Neuronal stem cell (in vitro differentiated cells): Measurements from ENCODE around the gene KLHL18.
"Not testable (repeated sequence)": the region's sequence is repeated elsewhere in the genome, so short reads cannot be mapped to it uniquely, and the experiment has no call there.

Source experiments
- DNase-seq: peaks from one replicate; pipeline ENCODE4 v3.0.0-alpha.2; 2013; ENCODE audit warnings: low spot score
- H2AFZ ChIP-seq: one replicate; pipeline ENCODE4 v1.6.1; 2013; ENCODE audit warnings: mild to moderate bottlenecking, low read length, inconsistent platforms
- H2AK5ac ChIP-seq: 2 replicates; pipeline ENCODE4 v1.6.1; 2013; ENCODE audit warnings: low read depth, mild to moderate bottlenecking, inconsistent platforms, low read length, moderate library complexity, mixed read lengths
- H2BK120ac ChIP-seq: 2 replicates; pipeline ENCODE4 v1.6.1; 2013; ENCODE audit warnings: low read depth, mild to moderate bottlenecking, inconsistent platforms, low read length, moderate library complexity, mixed read lengths
- H2BK12ac ChIP-seq: one replicate; pipeline ENCODE4 v1.6.1; 2013; ENCODE audit warnings: low read length, inconsistent platforms
- H2BK15ac ChIP-seq: 2 replicates; pipeline ENCODE4 v1.6.1; 2013; ENCODE audit warnings: mild to moderate bottlenecking, low read length, inconsistent platforms, mixed read lengths
- H2BK5ac ChIP-seq: one replicate; pipeline ENCODE4 v1.6.1; 2013; ENCODE audit warnings: inconsistent platforms, mild to moderate bottlenecking, low read length, moderate library complexity
- H3K14ac ChIP-seq: one replicate; pipeline ENCODE4 v1.6.1; 2013; ENCODE audit warnings: low read length, inconsistent platforms
- H3K18ac ChIP-seq: 2 replicates; pipeline ENCODE4 v1.6.1; 2013; ENCODE audit warnings: low read length, inconsistent platforms
- H3K23ac ChIP-seq: 2 replicates; pipeline ENCODE4 v1.6.1; 2013; ENCODE audit warnings: low read depth, mild to moderate bottlenecking, mixed read lengths, low read length, inconsistent platforms; ENCODE audit not compliant: poor library complexity
- H3K27ac ChIP-seq: replicated peaks from 3 replicates; pipeline ENCODE4 v1.5.1; 2013; ENCODE audit warnings: low read length, inconsistent platforms
- H3K27me3 ChIP-seq, 3 experiments: 2 replicates each; pipeline ENCODE4 v1.6.1; 2013; ENCODE audit warnings: low read length in 3 of 3, mild to moderate bottlenecking in 2 of 3, inconsistent platforms in 1 of 3, low read depth in 1 of 3, mixed read lengths in 1 of 3, moderate library complexity in 1 of 3; ENCODE audit not compliant: control insufficient read depth in 3 of 3, insufficient read depth in 3 of 3
- H3K36me3 ChIP-seq, 2 donors: replicated peaks in 1 of 2; 2 replicates each; pipeline ENCODE4 v1.6.1; 2013; ENCODE audit warnings: low read length in 2 of 2; ENCODE audit not compliant: control insufficient read depth in 2 of 2, insufficient read depth in 2 of 2
- H3K4ac ChIP-seq: 2 replicates; pipeline ENCODE4 v1.6.1; 2013; ENCODE audit warnings: inconsistent platforms, mild to moderate bottlenecking, low read length, moderate library complexity
- H3K4me1 ChIP-seq, 2 donors: 1 replicate in 1 of 2; 2 replicates in 1 of 2; pipeline ENCODE4 v1.6.1; 2013; ENCODE audit warnings: low read length in 2 of 2, low read depth in 1 of 2; ENCODE audit not compliant: control insufficient read depth in 2 of 2, insufficient read depth in 1 of 2
- H3K4me2 ChIP-seq: one replicate; pipeline ENCODE4 v1.6.1; 2013; ENCODE audit warnings: mild to moderate bottlenecking, low read length, inconsistent platforms; ENCODE audit not compliant: insufficient read depth, poor library complexity, severe bottlenecking
- H3K4me3 ChIP-seq, 2 donors: 2 replicates each; pipeline ENCODE4 v1.5.1; 2013; ENCODE audit warnings: low read length in 2 of 2, mild to moderate bottlenecking in 2 of 2, inconsistent platforms in 1 of 2, moderate library complexity in 1 of 2
- H3K79me1 ChIP-seq: one replicate; pipeline ENCODE4 v1.6.1; 2013; ENCODE audit warnings: low read depth, mild to moderate bottlenecking, inconsistent platforms, low read length, moderate library complexity
- H3K9ac ChIP-seq: one replicate; pipeline ENCODE4 v1.6.1; 2013; ENCODE audit warnings: mild to moderate bottlenecking, low read depth, low read length, inconsistent platforms; ENCODE audit not compliant: poor library complexity
- H3K9me3 ChIP-seq, 2 donors: replicated peaks in 1 of 2; 2 replicates each; pipeline versions ENCODE3 to v1.6.1; 2013; ENCODE audit warnings: low read length in 2 of 2, mild to moderate bottlenecking in 2 of 2, inconsistent platforms in 1 of 2, low read depth in 1 of 2, mixed read lengths in 1 of 2, moderate library complexity in 1 of 2; ENCODE audit not compliant: control insufficient read depth in 2 of 2, insufficient read depth in 1 of 2
- H4K8ac ChIP-seq: one replicate; pipeline ENCODE4 v1.6.1; 2013; ENCODE audit warnings: low read depth, mild to moderate bottlenecking, inconsistent platforms, low read length, moderate library complexity
- H4K91ac ChIP-seq: one replicate; pipeline ENCODE4 v1.6.1; 2013; ENCODE audit warnings: low read length, low read depth, mild to moderate bottlenecking, inconsistent platforms; ENCODE audit not compliant: poor library complexity
- WGBS, 2 donors: extraction: QIAGEN DNeasy Blood & Tissue Kit; methylation state at CpG; one replicate each; pipeline ENCODE4 v1.1.7; 2013; ENCODE audit warnings: missing lambda C conversion rate in 2 of 2, mixed read lengths in 1 of 2; ENCODE audit not compliant: insufficient read length in 2 of 2, insufficient replicate concordance in 1 of 2; ENCODE audit errors: extremely low coverage in 2 of 2; 5-methylcytosine and 5-hydroxymethylcytosine counted together

Gene KLHL18

DNA sequence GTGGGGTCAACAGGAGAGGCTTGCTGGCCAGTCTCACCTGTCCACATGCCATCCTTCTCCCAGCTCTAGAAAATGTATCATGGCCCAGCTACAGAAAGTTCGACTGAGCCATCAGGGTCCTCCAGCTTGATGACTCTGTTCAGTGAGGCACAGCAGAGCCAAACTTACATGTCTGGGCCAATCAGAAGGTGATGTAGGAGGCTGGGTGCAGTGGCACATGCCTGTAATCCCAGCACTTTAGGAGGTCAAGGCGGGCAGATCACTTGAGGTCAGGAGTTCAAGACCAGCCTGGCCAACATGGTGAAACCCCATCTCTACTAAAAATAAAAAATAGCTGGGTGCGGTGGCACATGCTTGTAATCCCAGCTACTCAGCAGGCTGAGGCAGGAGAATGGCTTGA is 31.7 kb upstream of the KLHL18 start:
- H3K23ac ChIP-seq, H3K9me3 ChIP-seq, H2AK5ac ChIP-seq, H3K36me3 ChIP-seq, H2BK120ac ChIP-seq, H3K18ac ChIP-seq, H2AFZ ChIP-seq, DNase-seq, H3K27ac ChIP-seq, H3K4ac ChIP-seq, H3K4me1 ChIP-seq, H2BK5ac ChIP-seq, H4K91ac ChIP-seq, H3K9ac ChIP-seq, H2BK12ac ChIP-seq, H3K27me3 ChIP-seq, H3K4me3 ChIP-seq, H3K79me1 ChIP-seq, H2BK15ac ChIP-seq, H3K14ac ChIP-seq, H3K4me2 ChIP-seq, H4K8ac ChIP-seq: not testable (repeated sequence)
- WGBS, 2 donors, result no CpG with 5 or more reads among the region's 3 CpGs

DNA sequence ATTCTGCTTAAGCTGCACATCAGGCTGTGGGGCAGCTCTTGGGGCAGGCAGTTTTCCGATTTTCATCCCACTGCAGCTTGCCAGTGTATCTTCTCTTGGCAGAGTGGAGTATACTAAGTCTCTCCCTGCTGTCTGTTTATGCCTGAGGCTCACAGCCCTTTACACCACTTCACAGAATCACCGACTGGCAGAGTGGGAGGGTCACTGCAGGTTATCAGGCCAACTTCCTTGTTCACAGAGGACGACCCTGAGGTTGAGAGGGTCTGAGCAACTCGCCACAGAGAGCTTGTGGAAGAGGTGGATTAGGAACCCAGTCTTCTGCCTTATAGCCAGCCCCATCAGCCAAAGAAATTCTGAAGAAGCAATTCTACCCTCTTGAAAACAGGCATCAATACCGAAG is 31.1 kb upstream of the KLHL18 start:
- H4K91ac ChIP-seq, result no peak overlapping the region
- H2BK120ac ChIP-seq, result no peak overlapping the region
- no peak overlapping the region for H3K4ac ChIP-seq
- WGBS, 2 donors, result no CpG with 5 or more reads among the region's 5 CpGs
- no peak overlapping the region for H3K4me2 ChIP-seq
- no peak overlapping the region for H3K9ac ChIP-seq
- H3K14ac ChIP-seq, result no peak overlapping the region
- H3K4me3 ChIP-seq, result no peak overlapping the region
- H2AK5ac ChIP-seq, result no peak overlapping the region
- no peak overlapping the region for H2BK5ac ChIP-seq
- H2BK15ac ChIP-seq, result no peak overlapping the region
- no peak overlapping the region for H4K8ac ChIP-seq
- H3K23ac ChIP-seq, result no peak overlapping the region
- no peaks in the 10 kb centered on the region for H3K9me3 ChIP-seq
- DNase-seq, result no peak
- peaks cover 0 to 6% (median 0%) of the 10 kb centered on the region in 3 experiments for H3K27me3 ChIP-seq
- no peaks in the 10 kb centered on the region for H3K36me3 ChIP-seq
- no peak overlapping the region for H3K27ac ChIP-seq
- no peak overlapping the region for H3K18ac ChIP-seq
- H3K4me1 ChIP-seq, result no peaks in the 10 kb centered on the region
- H3K79me1 ChIP-seq, result no peaks in the 10 kb centered on the region
- H2AFZ ChIP-seq, result peak overlapping the region; percentile 37
- H2BK12ac ChIP-seq, result no peak overlapping the region

DNA sequence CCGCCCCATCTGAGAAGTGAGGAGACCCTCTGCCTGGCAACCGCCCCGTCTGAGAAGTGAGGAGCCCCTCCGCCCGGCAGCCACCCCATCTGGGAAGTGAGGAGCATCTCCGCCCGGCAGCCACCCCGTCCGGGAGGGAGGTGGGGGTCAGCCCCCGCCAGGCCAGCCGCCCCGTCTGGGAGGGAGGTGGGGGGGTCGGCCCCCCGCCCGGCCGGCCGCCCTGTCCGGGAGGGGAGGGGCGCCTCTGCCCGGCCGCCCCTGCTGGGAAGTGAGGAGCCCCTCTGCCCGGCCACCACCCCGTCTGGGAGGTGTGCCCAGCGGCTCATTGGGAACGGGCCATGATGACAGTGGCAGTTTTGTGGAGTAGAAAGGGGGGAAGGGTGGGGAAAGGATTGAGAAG is 26.4 kb upstream of the KLHL18 start:
- H3K14ac ChIP-seq, H3K23ac ChIP-seq, H3K79me1 ChIP-seq, H4K8ac ChIP-seq, H3K4me3 ChIP-seq, H3K9ac ChIP-seq, H3K36me3 ChIP-seq, H3K4me2 ChIP-seq, H2BK12ac ChIP-seq, H2BK5ac ChIP-seq, H2AK5ac ChIP-seq, H2BK120ac ChIP-seq, H3K4me1 ChIP-seq, H3K18ac ChIP-seq, H2AFZ ChIP-seq, H4K91ac ChIP-seq, H3K27ac ChIP-seq, H3K9me3 ChIP-seq, DNase-seq, H2BK15ac ChIP-seq, H3K4ac ChIP-seq: not testable (repeated sequence)
- peaks cover 0 to 12% (median 0%) of the 10 kb centered on the region in 3 experiments for H3K27me3 ChIP-seq
- no CpG with 5 or more reads among the region's 25 CpGs for WGBS, 2 donors

DNA sequence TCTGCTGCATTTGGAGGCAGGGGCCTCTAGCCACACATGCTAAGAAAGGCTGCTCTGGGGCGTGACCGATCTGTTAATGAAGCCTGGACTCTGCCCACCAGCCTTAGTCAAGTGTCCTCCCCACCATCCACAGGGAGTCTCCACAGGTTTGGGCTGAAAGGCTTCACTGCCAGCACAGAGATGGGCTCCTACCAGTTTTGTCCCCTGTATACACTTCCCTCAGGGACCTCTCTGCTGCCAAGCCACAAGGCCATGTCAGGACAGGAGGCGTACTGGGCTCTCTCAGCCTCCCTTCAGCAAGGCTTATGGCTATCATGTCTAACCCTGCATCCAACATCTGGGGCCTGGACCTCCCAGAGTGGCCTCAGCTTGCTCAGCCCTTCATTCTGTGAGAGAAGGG is 23.6 kb upstream of the KLHL18 start:
- peak overlapping the region; percentile 11 for H2AFZ ChIP-seq
- H3K9me3 ChIP-seq, result peaks cover 0 to 1% of the 10 kb centered on the region in 2 donors
- H3K27me3 ChIP-seq, result peaks cover 0 to 10% (median 0%) of the 10 kb centered on the region in 3 experiments
- H3K4me2 ChIP-seq, result no peak overlapping the region
- H4K91ac ChIP-seq, result no peak overlapping the region
- H2BK12ac ChIP-seq, result peak overlapping the region; percentile 46
- peak overlapping the region; percentile 99 for H2BK15ac ChIP-seq
- no peaks in the 10 kb centered on the region for H3K79me1 ChIP-seq
- H3K9ac ChIP-seq, result no peak overlapping the region
- H2BK120ac ChIP-seq, result no peak overlapping the region
- no CpG with 5 or more reads among the region's 3 CpGs for WGBS, 2 donors
- H3K4me1 ChIP-seq, result peaks cover 0 to 7% of the 10 kb centered on the region in 2 donors
- peak overlapping the region; percentile 96 for H2AK5ac ChIP-seq
- DNase-seq, result no peak
- H3K23ac ChIP-seq, result peak overlapping the region; percentile 11
- no peak overlapping the region for H3K27ac ChIP-seq
- peak overlapping the region; percentile 100 for H3K14ac ChIP-seq
- H4K8ac ChIP-seq, result no peak overlapping the region
- H3K18ac ChIP-seq, result peak overlapping the region; percentile 94
- H3K36me3 ChIP-seq, result no peaks in the 10 kb centered on the region
- peak overlapping the region; percentile 49 for H2BK5ac ChIP-seq
- H3K4ac ChIP-seq, result no peak overlapping the region
- H3K4me3 ChIP-seq, result peak overlapping the region in 1 of 2 donors; percentile 4
